ENCODE results near the gene SOX1. TPM values are rescaled to one million over a fixed set of nuclear protein-coding genes. Genes with fewer than 3 reads are reported as not detected.
A peak's percentile ranks its signal among the peaks of the same experiment; 100 is the strongest.

SOX1 gene
- total and polyA plus RNA-seq, 4 donors = not detected

DNA sequence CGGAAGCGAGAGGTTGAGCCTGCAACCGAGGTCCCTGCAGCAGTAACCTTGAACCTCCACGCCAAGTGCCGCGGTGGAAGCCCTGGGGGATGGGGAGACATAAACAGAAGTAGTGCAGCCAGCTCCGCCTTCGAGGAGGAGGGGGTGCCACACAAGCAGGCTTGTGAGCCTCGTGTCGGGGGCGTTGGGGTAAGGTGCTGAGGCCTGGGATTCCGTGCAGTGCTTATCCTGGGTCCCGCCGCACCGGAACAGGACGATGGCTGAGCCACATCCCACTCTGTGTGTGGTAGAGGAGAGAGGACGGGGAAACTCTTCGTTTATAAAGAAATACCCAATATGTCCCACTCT lies 51.0 kb downstream of the SOX1 start:
- H3K36me3 ChIP-seq (ENCODE audit: control insufficient read depth in 4 of 4, insufficient read depth in 3 of 4, low read depth in 1 of 4, low read length in 3 of 4) = no peaks in the 10 kb centered on the region
- DNase-seq (ENCODE audit: low spot score) = no peak
- H3K9me3 ChIP-seq (ENCODE audit: control insufficient read depth in 4 of 4, low read length in 3 of 4) = no peaks in the 10 kb centered on the region
- no peak overlapping the region for H3K27ac ChIP-seq (ENCODE audit: low read depth in 1 of 2, low read length in 2 of 2)
- WGBS = 59% methylated on average over 18 of the region's 18 CpGs
- no peaks in the 10 kb centered on the region for H3K4me1 ChIP-seq (ENCODE audit: control insufficient read depth in 4 of 4, insufficient read depth in 4 of 4, low read length in 3 of 4)
- no peak overlapping the region for H3K4me3 ChIP-seq (ENCODE audit: low read depth in 1 of 3, low read length in 3 of 3)
- no peak overlapping the region for H3K9ac ChIP-seq (ENCODE audit: low read depth in 1 of 2, low read length in 2 of 2)
- H3K27me3 ChIP-seq (ENCODE audit: control insufficient read depth in 4 of 4, insufficient read depth in 4 of 4, low read length in 3 of 4) = peaks cover 0 to 4% (median under 1%) of the 10 kb centered on the region in 4 donors
- TF ChIP-seq SP1 (IDR thresholded peaks at IDR 0.05) (no peak), HNF4A (conservative IDR thresholded peaks at IDR 0.05) (no peak), EGR1 (IDR thresholded peaks at IDR 0.05; ENCODE audit: low read depth in 2 of 2) (no peak), ATF3 (IDR thresholded peaks at IDR 0.05) (no peak), REST (IDR thresholded peaks at IDR 0.05) (no peak), GABPA (IDR thresholded peaks at IDR 0.05 in 1 of 2, conservative IDR thresholded peaks at IDR 0.05 in 1 of 2) (no peak), MAX (IDR thresholded peaks at IDR 0.05) (no peak), FOXA1 (IDR thresholded peaks at IDR 0.05) (no peak), TAF1 (conservative IDR thresholded peaks at IDR 0.05) (no peak), RXRA (IDR thresholded peaks at IDR 0.05) (no peak), FOXA2 (IDR thresholded peaks at IDR 0.05) (no peak), NR2F2 (IDR thresholded peaks at IDR 0.05) (no peak), HNF4G (IDR thresholded peaks at IDR 0.05) (no peak), RAD21 (IDR thresholded peaks at IDR 0.05) (no peak)
- TF ChIP-seq, protein P1, sequence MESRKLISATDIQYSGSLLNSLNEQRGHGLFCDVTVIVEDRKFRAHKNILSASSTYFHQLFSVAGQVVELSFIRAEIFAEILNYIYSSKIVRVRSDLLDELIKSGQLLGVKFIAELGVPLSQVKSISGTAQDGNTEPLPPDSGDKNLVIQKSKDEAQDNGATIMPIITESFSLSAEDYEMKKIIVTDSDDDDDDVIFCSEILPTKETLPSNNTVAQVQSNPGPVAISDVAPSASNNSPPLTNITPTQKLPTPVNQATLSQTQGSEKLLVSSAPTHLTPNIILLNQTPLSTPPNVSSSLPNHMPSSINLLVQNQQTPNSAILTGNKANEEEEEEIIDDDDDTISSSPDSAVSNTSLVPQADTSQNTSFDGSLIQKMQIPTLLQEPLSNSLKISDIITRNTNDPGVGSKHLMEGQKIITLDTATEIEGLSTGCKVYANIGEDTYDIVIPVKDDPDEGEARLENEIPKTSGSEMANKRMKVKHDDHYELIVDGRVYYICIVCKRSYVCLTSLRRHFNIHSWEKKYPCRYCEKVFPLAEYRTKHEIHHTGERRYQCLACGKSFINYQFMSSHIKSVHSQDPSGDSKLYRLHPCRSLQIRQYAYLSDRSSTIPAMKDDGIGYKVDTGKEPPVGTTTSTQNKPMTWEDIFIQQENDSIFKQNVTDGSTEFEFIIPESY (IDR thresholded peaks at IDR 0.05) = no peak

GRCh38 chr13:112118451-112119064 lies 51.6 kb downstream of the SOX1 start:
- no peak overlapping the region for H3K4me3 ChIP-seq (ENCODE audit: low read depth in 1 of 3, low read length in 3 of 3)
- no peak for TF ChIP-seq REST (IDR thresholded peaks at IDR 0.05)
- no peak for TF ChIP-seq SP1 (IDR thresholded peaks at IDR 0.05)
- TF ChIP-seq RXRA (IDR thresholded peaks at IDR 0.05) = no peak
- no peak for TF ChIP-seq HNF4A (conservative IDR thresholded peaks at IDR 0.05)
- no peak for TF ChIP-seq FOXA2 (IDR thresholded peaks at IDR 0.05)
- no peak for TF ChIP-seq JUND (IDR thresholded peaks at IDR 0.05)
- no peak for TF ChIP-seq CTCF (IDR thresholded peaks at IDR 0.05; ENCODE audit: low read depth, low read length, missing input control)
- TF ChIP-seq GABPA (IDR thresholded peaks at IDR 0.05 in 1 of 2, conservative IDR thresholded peaks at IDR 0.05 in 1 of 2) = no peak
- TF ChIP-seq, protein P1 (IDR thresholded peaks at IDR 0.05) = no peak
- TF ChIP-seq RAD21 (IDR thresholded peaks at IDR 0.05) = no peak
- TF ChIP-seq FOXA1 (IDR thresholded peaks at IDR 0.05) = no peak
- TF ChIP-seq YY1 (IDR thresholded peaks at IDR 0.05) = no peak
- H3K9ac ChIP-seq (ENCODE audit: low read depth in 1 of 2, low read length in 2 of 2) = no peak overlapping the region
- H3K36me3 ChIP-seq (ENCODE audit: control insufficient read depth in 4 of 4, insufficient read depth in 3 of 4, low read depth in 1 of 4, low read length in 3 of 4) = no peaks in the 10 kb centered on the region
- H3K27me3 ChIP-seq (ENCODE audit: control insufficient read depth in 4 of 4, insufficient read depth in 4 of 4, low read length in 3 of 4) = peaks cover 0 to 4% (median under 1%) of the 10 kb centered on the region in 4 donors
- H3K9me3 ChIP-seq (ENCODE audit: control insufficient read depth in 4 of 4, low read length in 3 of 4) = no peaks in the 10 kb centered on the region
- peak; percentile 14 for DNase-seq (ENCODE audit: low spot score)
- no peaks in the 10 kb centered on the region for H3K4me1 ChIP-seq (ENCODE audit: control insufficient read depth in 4 of 4, insufficient read depth in 4 of 4, low read length in 3 of 4)
- 71% methylated on average over 23 of the region's 23 CpGs for WGBS
- no peak overlapping the region for H3K27ac ChIP-seq (ENCODE audit: low read depth in 1 of 2, low read length in 2 of 2)
